HG03039 (cell line): ENCODE results near the gene FGFR3.

Experiments used
- ATAC-seq: cut with Tn5 transposase; IDR thresholded peaks from one replicate; pipeline ENCODE4 v1.9.1; 2021; ENCODE audit warnings: mild to moderate bottlenecking, moderate library complexity; ENCODE audit not compliant: unreplicated experiment

Gene FGFR3

GRCh38 chr4:1786544-1787362, 6.3 kb upstream of the FGFR3 start:
- ATAC-seq = no peak

GRCh38 chr4:1787411-1788077, 5.5 kb upstream of the FGFR3 start:
- no peak for ATAC-seq

GRCh38 chr4:1788254-1788973, 4.7 kb upstream of the FGFR3 start:
- no peak for ATAC-seq

DNA sequence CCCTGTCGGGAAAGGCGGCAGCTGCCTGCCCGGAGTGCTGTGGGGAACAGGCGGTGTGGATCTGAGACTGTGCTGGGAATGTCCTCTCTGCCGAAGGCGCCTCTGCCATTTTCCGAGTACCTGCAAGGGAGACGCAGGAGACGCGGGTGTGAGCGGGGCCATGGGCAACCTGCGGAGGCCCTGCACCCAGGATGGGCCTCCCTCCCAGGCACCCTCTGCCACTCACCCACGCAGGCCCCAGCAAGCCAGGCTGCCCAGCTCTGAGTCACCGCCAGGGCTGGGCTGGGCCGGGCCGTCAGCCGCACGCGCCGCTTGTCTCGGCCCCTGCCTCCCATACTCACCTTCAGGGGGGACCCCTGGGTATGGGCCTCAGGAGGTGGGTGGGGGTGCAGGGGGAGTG, 3.5 kb upstream of the FGFR3 start:
- ATAC-seq = no peak

DNA sequence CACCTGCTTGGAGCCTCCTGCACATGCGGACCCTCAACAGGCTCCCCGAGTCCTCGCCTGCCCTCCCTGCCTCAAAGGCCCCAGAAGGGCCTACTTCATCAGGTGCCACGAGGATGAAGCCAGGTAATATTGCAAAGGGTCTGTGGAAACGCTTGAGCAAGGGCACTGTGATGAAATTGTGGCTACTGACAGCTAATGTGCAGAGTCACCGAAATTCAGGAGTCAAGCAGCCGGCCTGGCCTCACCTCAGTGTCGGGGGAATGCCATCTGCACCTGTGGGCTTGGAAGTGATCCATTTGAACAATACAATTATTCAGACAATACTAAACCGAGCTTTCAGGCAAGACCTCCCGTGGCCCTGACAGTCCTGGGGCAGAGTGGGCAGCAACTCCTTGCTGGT, 3.1 kb upstream of the FGFR3 start:
- no peak for ATAC-seq

GRCh38 chr4:1792158-1792831, 798 bp upstream of the FGFR3 start:
- no peak for ATAC-seq

DNA sequence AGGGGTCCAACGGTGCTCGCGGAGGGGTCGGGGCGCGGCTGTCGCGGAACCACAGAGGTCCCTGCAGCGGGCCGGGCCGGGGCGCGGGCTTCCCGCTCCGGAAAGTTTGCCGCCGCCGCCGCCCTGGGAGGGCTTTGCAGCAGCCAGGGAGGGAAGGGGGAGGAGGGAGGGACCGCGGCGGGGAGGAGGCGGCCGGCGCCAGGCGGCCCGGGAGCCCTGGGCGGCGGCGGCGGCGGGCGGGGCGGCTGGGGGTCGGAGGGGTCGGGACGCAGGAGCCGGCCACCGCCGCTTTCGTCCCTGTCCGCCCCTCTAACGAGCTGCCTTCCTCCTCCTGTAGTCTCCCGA, 375 bp downstream of the FGFR3 start:
- ATAC-seq = peak; percentile 15

DNA sequence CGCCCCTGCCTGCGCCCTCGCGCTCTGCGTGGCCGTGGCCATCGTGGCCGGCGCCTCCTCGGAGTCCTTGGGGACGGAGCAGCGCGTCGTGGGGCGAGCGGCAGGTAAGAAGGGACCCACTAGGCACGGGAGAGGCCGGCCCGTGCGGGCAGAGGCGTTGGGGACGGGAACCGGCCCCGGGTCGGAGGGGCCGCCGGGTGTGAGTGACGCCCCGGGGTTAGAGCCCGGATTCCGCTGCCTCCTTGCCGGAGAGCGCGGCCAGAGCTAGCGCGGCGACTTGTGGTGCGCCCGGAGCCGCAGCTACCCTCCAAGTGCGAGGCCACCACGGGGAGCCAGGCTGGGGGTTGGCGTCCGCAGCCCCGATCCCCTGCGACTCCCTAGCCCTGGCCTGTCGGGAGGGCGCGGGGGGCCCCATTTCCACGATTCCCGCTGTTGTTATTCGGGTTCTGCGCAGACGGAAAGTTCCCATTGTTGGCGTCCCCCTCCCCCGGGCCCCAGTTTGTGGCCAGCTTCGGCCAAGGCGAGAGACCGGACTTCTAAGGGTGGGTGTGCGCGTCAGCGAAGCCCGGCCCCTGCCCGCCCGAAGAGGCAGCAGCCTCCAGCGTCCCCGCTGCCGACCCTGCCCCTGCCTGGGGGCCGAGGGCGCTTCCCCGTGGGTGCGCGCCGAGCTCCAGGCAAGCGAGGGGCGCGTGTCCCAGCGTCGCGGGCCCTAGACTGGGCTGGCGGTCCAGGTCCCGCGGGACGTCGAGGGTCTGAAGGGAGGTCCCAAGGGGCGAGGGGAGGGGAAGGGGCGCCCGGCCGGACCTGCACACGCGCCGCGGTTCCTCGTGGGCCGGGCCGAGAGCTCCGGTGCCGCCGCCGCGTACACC, 1.1 kb downstream of the FGFR3 start:
- ATAC-seq = no peak

- ATAC-seq = no peak
These were observed 1.8 kb downstream of the FGFR3 start for GRCh38 chr4:1794809-1795298.

GRCh38 chr4:1795299-1796195, 2.5 kb downstream of the FGFR3 start:
- no peak for ATAC-seq

DNA sequence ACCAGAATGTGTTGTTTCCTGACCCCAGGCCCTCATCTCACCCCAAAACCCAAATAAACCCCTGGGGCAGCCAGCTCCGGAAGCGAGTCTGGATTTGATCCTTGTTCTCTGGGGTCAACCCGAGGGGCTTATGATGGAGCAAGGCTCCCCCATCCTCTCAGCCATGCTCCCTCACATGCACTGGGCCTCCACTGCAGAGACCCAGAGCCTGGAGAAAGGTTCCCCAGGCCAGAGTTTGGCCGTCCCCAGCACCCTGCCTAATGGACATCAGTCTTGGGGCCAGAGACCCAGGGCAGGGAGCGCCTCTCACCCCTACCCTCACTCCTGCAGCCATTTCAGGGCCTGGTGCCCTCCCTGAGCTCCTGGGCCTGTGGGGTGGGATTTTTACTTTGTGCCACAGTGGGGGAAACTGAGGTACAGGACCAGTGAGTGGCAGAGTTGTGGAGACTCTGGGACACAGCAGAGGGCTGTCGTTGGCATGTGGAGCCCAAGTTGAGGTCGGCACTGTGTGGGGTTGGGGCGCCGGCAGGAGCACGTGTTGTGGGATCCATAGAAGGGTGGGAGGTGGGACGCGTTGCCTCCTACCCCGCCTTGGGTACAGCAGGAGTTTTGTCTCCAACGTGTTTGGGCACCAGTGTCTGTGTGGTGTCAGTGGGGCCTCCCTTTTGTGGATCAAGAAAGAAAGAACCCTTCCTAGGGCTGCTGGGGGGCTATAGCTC, 3.6 kb downstream of the FGFR3 start:
- ATAC-seq = no peak

DNA sequence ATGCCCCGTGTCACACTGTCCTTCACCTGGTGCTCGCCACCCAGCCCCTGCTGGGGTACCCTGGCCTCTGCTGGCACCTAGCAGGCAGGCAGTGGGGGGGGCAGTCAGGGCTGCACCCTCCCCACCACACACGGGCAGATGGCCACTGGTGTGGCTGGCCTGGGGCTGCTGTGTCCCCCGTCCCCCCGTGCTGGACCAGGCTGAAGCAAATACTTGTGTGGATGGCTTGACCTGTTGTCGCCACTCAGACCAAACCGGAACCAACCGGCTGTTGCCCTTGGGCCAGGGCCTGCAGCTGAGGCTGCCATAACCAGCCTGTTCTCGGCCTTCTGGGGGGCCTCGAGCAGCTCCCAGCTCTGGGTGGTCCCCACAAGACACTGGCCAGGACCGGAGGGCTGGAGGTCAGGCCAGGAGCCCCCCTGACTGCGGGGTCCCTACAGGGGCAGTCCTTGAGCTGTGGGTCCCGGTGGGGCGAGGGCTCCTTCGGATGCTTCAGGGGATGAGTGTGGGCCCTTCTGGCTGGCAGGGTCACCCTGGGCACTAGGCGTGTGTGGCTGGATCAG, 4.3 kb downstream of the FGFR3 start:
- no peak for ATAC-seq

DNA sequence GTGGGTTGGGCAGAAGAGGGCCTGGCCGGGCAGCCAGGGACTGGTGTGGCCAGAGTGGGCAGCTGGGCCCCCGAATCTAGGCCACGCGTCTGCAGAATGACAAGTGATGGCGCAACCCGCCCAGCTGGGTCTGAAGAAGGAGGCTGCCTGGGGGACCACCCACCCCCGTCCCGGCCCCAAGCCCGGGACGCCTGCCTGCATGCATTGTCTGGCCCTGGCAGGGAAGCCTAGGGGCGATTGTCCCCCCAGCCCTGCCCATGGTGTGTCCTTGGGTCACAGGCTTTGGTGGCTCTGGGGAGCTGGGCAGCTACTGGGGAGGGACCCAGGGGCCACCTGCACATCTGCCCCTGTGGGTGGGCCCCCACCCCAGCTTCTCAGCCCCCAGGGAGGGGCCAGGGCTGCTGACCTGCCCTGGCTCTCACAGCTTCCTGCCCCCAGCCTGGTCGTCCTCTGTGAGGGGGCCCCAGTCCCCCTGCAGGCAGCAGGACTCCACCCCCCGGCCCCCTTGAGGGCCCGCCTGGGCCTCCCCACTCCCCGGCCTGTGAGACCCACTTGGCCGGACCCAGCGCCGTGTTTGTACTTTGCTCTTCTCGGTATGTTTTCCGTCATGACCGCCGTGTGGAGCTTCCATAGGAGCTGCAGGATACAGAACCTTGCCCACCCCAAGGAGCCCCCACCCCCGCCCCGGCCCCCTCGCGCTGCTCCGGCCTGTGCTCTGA, 4.9 kb downstream of the FGFR3 start:
- ATAC-seq = no peak

DNA sequence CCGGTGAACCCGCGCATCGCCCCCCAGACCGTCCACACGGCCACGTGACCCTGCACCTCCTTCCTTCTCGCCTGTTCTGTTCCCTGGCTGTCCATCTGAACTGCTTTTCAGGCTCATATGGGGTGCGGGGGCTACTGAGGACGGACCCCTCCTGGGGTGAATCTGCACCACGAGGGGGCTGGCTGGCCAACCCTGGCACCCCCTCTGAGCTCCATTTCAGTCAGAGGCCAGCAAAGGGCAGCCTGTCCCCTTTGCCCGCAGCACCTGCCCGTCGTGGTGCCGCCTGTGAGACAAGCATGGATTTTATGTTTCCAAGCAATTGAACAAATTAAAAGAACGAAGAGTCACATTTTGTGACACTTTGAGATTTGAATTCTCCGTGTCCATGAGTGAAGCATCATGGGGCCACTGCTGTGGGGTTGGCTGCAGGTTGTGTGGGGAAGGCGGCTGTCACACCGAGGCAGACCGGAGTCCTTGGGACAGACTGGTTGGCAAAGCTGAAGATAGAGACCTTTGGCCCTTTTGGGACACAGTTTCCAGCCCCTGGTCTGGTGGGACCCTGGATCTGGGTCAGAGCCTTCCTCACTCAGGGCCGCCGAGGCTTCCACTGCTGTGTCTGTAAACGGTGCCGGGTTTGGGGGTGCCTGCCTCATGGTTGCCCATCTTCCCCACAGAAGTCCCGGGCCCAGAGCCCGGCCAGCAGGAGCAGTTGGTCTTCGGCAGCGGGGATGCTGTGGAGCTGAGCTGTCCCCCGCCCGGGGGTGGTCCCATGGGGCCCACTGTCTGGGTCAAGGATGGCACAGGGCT, 5.7 kb downstream of the FGFR3 start:
- ATAC-seq = no peak

GRCh38 chr4:1799387-1800375, 6.6 kb downstream of the FGFR3 start:
- no peak for ATAC-seq

DNA sequence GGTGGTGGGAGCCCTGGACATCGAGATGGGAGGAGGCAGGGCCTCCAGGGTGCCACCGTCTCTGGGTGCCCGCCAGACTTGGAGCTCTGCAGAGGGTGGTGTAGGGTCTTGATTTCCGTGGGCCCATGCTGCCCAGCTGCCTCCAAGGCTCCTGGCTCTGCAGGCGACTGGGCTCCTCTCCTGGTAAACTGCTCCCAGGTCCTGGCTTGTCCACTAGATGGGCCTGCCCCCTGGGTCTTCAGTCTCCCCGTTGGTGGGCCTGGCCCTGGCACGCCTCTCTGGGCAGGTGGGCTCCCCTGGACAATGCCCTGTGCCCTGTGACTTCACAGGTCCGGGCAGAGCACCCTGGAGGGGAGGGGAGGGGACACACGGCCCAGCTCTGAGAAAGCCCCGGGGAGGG, 7.7 kb downstream of the FGFR3 start:
- no peak for ATAC-seq
